GOT3 (cell line): ENCODE results near the gene IPO9.

Experiments used
- DNase-seq: peaks from one replicate; lab custom pipeline; 2025; ENCODE audit warnings: mixed read lengths; lab: John Stamatoyannopoulos, UW

The IPO9 gene

GRCh38 chr1:201828820-201829774 lies at the start of gene IPO9:
IPO9 (plus strand) TSS chr1:201829157; CDS start chr1:201829210, 53 bp downstream.
- peak; percentile 100 for DNase-seq

- no peak for DNase-seq
Measured at GRCh38 chr1:201779351-201779880, 49.5 kb upstream of the IPO9 start.

GRCh38 chr1:201780952-201781351 lies 48.0 kb upstream of the IPO9 start:
- no peak for DNase-seq

- DNase-seq = no peak
Measured at GRCh38 chr1:201781437-201781836, 47.5 kb upstream of the IPO9 start.

- DNase-seq = no peak
Measured at GRCh38 chr1:201782353-201782752, 46.6 kb upstream of the IPO9 start.

GRCh38 chr1:201783058-201783457 lies 45.9 kb upstream of the IPO9 start:
- no peak for DNase-seq

- DNase-seq = no peak
Measured at GRCh38 chr1:201783572-201783971, 45.4 kb upstream of the IPO9 start.

GRCh38 chr1:201785291-201785690 lies 43.7 kb upstream of the IPO9 start:
- DNase-seq = no peak

GRCh38 chr1:201786824-201787223 lies 42.1 kb upstream of the IPO9 start:
- no peak for DNase-seq

GRCh38 chr1:201788296-201788695 lies 40.7 kb upstream of the IPO9 start:
- DNase-seq = no peak

- DNase-seq = no peak
Measured at GRCh38 chr1:201789245-201789644, 39.7 kb upstream of the IPO9 start.

GRCh38 chr1:201790261-201790660 lies 38.7 kb upstream of the IPO9 start:
- no peak for DNase-seq

GRCh38 chr1:201791051-201791778 lies 37.7 kb upstream of the IPO9 start:
- no peak for DNase-seq

- DNase-seq = no peak
Measured at GRCh38 chr1:201791779-201792173, 37.2 kb upstream of the IPO9 start.

GRCh38 chr1:201792534-201793305 lies 36.2 kb upstream of the IPO9 start:
- DNase-seq = peak; percentile 87

- no peak for DNase-seq
Measured at GRCh38 chr1:201793306-201793925, 35.5 kb upstream of the IPO9 start.

GRCh38 chr1:201795066-201795465 lies 33.9 kb upstream of the IPO9 start:
- DNase-seq = no peak

- no peak for DNase-seq
Measured at GRCh38 chr1:201800246-201800645, 28.7 kb upstream of the IPO9 start.

- no peak for DNase-seq
Measured at GRCh38 chr1:201806801-201807200, 22.2 kb upstream of the IPO9 start.

GRCh38 chr1:201807958-201808632 lies 20.9 kb upstream of the IPO9 start:
- no peak for DNase-seq

- DNase-seq = no peak
Measured at GRCh38 chr1:201808633-201808990, 20.3 kb upstream of the IPO9 start.
